ENCODE measurements around the gene EMD. TPM values are rescaled to one million over a fixed set of nuclear protein-coding genes. Genes with fewer than 3 reads are reported as not detected.
"Not testable (repeated sequence)": the region's sequence is repeated elsewhere in the genome, so short reads cannot be mapped to it uniquely, and the experiment has no call there.

The EMD gene
- 53.3 and 69.3 TPM in 2 replicates for total RNA-seq (2014; rRNA removed; shearing (Covaris generic))

GRCh38 chrX:154378799-154379568 is at the start of gene EMD:
Gene EMD (plus strand): TSS chrX:154379295. CDS start chrX:154379485, 190 bp downstream.
- peak; percentile 97 for DNase-seq (ENCODE audit: low spot score)

GRCh38 chrX:154332561-154332960 is 46.5 kb upstream of the EMD start:
- DNase-seq (ENCODE audit: low spot score): no peak

GRCh38 chrX:154333116-154333515 is 46.0 kb upstream of the EMD start:
- no peak for DNase-seq (ENCODE audit: low spot score)

- DNase-seq (ENCODE audit: low spot score): no peak
These were observed 45.2 kb upstream of the EMD start for GRCh38 chrX:154333837-154334271.

GRCh38 chrX:154334496-154334895 is 44.6 kb upstream of the EMD start:
- no peak for DNase-seq (ENCODE audit: low spot score)

DNA sequence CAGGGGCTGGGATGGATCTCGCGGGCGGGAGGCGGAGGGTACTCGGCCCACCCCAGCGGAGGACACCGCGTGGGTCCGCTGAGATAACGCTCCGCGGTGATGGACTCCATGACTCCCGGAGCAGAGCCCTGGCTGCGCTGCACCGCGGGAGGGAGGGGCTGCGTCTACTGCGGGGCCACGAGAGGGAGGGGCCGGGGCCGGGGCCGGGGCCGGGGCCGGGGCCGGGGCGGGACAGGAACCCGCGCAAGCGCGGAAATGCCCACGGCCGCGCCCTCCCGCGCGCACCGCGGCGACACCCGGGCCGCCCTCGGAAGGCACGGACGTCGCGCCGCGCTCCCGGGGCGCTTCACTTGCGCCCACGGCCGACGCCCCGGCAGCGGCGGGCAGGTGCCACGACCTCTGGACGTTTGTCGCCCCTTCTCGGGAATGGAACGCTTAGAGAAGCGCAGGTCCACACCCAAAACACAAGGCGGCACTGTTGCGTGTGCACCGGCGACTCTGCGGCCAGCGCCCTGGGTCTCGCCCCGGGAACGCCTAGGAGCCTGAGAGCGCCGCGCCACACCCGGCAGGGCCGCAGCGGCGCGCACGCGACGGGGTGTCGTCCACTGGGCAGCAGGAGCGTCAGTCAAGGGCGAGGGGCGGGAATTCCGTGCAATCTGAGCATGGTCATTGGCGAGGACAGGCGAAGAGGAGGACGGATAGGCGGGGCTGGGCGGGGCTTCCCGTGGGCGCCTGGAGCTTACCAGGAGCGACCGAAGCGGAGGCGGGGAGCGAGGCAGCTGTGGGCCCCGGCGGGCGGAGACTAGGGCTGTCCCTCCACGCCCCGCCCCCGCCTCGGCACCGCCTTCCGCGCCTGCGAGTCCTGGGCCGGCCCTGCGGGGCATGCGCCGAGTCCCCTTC is 37.4 kb upstream of the EMD start:
- DNase-seq (ENCODE audit: low spot score): not testable (repeated sequence)

DNA sequence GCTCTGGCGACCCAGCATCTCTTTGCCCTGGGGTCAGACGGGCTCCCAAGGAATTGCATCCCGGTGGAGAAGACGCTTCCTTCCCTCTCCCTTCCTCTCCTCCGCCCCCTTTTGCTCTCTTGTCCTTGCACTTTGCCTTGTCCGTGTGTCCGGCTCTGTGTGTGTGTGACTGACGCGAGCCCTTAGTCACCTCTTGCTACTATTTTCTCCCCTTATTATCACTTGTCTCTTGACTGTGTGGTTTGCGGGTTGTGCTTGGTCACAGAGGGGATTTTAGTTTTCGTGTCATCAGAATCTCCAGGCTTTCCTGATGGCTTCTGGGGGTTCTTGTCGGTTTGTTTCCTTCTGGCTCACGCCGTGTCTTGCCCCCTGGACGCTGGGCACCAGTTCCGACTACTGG is 36.0 kb upstream of the EMD start:
- not testable (repeated sequence) for DNase-seq (ENCODE audit: low spot score)

GRCh38 chrX:154343620-154344019 is 35.5 kb upstream of the EMD start:
- not testable (repeated sequence) for DNase-seq (ENCODE audit: low spot score)

GRCh38 chrX:154348114-154348531 is 31.0 kb upstream of the EMD start:
- peak; percentile 29 for DNase-seq (ENCODE audit: low spot score)

GRCh38 chrX:154348646-154349358 is 30.3 kb upstream of the EMD start:
- no peak for DNase-seq (ENCODE audit: low spot score)

GRCh38 chrX:154349359-154349935 is 29.6 kb upstream of the EMD start:
- no peak for DNase-seq (ENCODE audit: low spot score)

- no peak for DNase-seq (ENCODE audit: low spot score)
These were observed 29.1 kb upstream of the EMD start for GRCh38 chrX:154349979-154350378.

DNA sequence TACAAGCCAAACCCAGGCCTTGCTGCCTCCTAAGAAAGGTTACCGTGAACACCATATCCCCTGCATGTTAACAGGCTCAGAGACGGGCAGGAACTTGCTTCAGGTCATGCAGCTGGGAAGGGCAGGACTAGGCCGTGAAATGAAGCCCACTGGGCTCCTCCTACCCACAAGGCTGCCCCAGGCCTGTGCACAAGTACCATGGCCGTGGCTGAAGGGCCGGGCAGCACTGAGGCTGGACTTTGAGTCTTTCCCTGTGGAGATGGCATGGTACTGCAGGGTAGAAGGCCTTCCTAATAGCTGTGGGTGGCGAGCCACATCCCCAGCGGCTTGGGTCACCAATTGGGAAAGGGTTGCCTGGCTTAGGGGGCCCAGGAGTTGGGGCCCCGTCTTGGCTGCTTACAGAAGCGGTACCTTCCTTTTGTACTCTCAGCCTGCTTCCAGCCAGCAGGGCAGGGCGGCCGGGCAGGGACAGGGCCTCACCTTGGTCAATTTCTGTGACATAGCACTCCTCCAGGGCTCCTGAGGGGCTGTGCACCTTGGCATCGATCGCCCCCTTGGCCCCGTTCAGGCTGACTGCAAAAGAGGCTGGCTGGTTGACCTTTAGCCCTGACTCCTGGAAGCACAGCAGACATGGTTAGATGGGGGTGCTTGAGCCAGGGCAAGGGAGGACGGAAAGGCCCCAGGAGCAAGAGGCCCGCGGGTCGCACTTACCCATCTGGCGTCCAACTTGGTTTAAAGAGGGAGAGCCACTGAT is 28.5 kb upstream of the EMD start:
- DNase-seq (ENCODE audit: low spot score): no peak

GRCh38 chrX:154351183-154352011 is 27.7 kb upstream of the EMD start:
- no peak for DNase-seq (ENCODE audit: low spot score)

GRCh38 chrX:154352012-154352401 is 27.1 kb upstream of the EMD start:
- DNase-seq (ENCODE audit: low spot score): no peak

DNA sequence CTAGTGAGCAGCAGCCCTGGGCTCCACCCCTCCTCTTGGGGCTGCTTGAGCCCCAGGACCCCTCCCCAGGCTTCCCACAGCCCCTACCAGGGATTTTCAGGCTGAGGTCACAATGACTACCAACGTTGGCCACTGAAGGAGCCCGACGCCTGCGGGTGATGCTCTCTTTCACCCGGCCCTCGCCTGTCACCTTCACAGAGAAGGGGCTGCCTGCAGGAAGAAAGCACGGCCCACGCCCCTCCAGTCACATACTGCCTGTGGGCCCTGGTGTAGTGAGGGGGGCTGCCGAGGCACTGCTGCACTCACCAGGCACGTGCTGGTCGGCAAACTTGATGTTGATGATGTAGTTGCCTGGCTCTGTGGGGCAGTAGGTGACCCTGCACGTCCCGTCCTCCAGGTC is 26.6 kb upstream of the EMD start:
- no peak for DNase-seq (ENCODE audit: low spot score)

DNA sequence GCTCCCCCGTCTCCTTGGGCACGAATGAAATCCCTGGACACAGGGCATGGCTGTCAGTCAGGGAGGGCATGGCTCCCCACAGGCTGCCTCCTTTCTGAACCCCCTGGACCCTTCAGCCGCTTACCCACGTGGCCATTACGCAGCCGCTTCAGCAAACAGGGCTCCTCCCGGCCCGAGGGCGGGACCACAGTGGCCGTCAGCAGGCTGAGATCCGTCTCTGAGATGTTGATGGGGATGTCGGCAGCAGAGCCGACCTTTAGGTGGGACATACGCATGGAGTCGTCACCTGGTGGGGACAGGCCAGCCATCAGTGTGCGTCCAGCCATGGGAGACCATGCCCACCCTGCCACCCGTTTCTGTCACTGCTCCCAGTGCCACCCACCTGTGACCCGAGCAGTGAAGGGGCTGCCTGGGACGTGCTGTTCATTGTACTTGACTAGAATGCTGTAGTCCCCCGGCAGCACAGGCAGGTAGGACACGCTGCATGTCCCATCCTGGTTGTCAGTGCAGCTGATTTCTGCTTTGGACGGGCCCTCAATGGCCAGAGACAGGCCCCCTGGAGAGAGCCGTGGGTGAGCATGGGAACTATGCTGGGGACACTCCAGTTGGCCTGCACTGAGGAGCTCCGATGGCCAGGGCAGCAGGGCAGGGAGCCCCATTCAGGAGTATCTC is 25.8 kb upstream of the EMD start:
- no peak for DNase-seq (ENCODE audit: low spot score)

DNA sequence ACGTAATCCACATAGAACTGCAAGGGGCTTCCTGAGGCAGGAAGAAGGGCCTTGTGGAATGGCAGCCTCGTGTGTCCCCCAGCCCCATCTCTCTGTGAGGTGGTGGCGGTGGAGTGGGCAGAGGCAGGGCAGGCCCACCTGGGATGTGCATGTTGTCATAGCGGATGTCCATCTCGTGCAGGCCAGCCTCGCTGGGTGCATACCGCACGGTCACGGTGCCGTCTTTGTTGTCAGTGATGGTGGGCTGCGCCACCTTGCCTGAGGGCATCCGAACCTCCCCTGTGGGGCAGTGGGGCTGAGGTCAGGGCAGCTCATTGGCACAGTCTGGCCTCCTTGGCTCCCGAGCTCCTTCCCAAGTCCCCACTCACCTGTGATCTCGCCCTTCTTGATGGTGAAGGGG is 25.1 kb upstream of the EMD start:
- no peak for DNase-seq (ENCODE audit: low spot score)

GRCh38 chrX:154354516-154354915 is 24.6 kb upstream of the EMD start:
- no peak for DNase-seq (ENCODE audit: low spot score)
